ENCODE measurements around the gene INSRR. TPM values are rescaled to one million over a fixed set of nuclear protein-coding genes. Genes with fewer than 3 reads are reported as not detected.

Gene INSRR
- total RNA-seq, 4 donors from 2014 or later: not detected

DNA sequence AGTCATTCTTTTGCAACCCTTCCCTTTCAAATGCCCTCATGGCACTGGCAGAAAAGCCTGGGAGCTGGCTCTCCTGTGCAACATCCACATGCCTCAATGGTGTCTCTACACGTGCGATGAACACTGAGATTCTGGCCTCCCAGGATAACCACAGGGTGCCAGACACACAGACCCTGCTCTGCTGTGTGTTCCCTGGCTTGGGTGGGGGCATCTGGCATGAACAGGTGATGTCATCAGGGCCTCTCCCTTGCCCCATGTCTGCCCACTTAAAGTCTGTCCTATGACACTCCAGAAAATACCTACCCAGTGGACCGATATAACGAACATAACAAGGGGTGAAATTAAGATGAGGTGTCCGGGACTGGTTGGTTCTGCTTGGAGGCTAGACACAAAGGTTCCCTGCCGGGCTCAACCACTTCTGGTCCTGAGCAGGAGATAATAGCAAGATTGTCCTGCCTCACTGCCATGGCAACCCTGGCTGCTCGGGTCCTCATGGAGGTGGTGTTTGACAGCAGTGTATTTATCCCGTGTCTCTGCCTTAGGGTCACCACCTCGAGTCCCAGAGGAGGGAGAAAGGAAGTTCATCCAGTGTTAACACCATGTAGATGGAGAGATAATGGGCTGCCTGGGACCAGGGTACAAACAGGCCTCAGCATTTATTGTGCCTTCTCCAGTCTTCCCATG is 19.3 kb downstream of the INSRR start:
- DNase-seq (ENCODE audit: extremely low spot score): no peak
- Histone ChIP-seq H3K36me3 (no peaks in the 10 kb centered on the region), H3K27ac (replicated peaks in 1 of 4) (no peak overlapping the region), H3K27me3 (peaks cover 0 to 91% (median 5%) of the 10 kb centered on the region in 4 donors), H3K4me1 (peaks cover 0 to 2% (median under 1%) of the 10 kb centered on the region in 4 donors), H3K9me3 (no peaks in the 10 kb centered on the region), H3K4me3 (no peak overlapping the region)
- WGBS: 47% methylated on average over 9 of the region's 9 CpGs
- intact Hi-C loops (cut with DNase I): no loop called here
- TF ChIP-seq, protein P1, sequence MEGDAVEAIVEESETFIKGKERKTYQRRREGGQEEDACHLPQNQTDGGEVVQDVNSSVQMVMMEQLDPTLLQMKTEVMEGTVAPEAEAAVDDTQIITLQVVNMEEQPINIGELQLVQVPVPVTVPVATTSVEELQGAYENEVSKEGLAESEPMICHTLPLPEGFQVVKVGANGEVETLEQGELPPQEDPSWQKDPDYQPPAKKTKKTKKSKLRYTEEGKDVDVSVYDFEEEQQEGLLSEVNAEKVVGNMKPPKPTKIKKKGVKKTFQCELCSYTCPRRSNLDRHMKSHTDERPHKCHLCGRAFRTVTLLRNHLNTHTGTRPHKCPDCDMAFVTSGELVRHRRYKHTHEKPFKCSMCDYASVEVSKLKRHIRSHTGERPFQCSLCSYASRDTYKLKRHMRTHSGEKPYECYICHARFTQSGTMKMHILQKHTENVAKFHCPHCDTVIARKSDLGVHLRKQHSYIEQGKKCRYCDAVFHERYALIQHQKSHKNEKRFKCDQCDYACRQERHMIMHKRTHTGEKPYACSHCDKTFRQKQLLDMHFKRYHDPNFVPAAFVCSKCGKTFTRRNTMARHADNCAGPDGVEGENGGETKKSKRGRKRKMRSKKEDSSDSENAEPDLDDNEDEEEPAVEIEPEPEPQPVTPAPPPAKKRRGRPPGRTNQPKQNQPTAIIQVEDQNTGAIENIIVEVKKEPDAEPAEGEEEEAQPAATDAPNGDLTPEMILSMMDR (IDR thresholded peaks at IDR 0.05): no peak
- TF ChIP-seq EP300 (IDR thresholded peaks at IDR 0.05) (no peak), POLR2A (IDR thresholded peaks at IDR 0.05; ENCODE audit: low read depth) (no peak), POLR2AphosphoS5 (IDR thresholded peaks at IDR 0.05) (no peak)

DNA sequence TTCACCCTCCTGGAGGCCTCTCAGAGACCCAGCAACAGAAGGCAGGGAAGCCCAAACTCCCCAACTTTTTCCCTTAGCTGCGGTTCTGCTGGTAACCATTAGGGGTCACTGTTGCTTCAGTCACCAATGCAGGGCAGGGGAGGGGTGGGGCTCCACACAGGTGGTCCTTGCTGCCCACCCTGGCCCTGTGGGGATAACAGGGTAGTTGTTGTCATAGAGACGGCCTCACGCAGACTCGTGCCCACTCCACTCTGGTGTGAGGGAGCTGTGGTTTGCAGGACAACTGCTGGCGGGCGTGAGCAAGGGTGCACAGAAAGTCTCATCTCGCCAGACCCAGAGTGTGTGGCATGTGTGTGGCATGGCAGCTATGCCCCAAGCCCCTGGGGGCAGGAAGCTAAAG is 19.9 kb downstream of the INSRR start:
- H3K4me1 ChIP-seq: no peaks in the 10 kb centered on the region
- no peak for DNase-seq (ENCODE audit: extremely low spot score)
- no peak overlapping the region for H3K27ac ChIP-seq (replicated peaks in 1 of 4)
- no peak overlapping the region for H3K4me3 ChIP-seq
- H3K27me3 ChIP-seq: peaks cover 0 to 90% (median 0%) of the 10 kb centered on the region in 4 donors
- intact Hi-C loops (cut with DNase I): no loop called here
- no peaks in the 10 kb centered on the region for H3K9me3 ChIP-seq
- TF ChIP-seq POLR2AphosphoS5 (IDR thresholded peaks at IDR 0.05) (no peak), POLR2A (IDR thresholded peaks at IDR 0.05; ENCODE audit: low read depth) (no peak)
- TF ChIP-seq, protein P1 (IDR thresholded peaks at IDR 0.05): peak; percentile 73 to 95 (median 79)
- no peaks in the 10 kb centered on the region for H3K36me3 ChIP-seq
- WGBS: 40% methylated on average over 6 of the region's 7 CpGs

DNA sequence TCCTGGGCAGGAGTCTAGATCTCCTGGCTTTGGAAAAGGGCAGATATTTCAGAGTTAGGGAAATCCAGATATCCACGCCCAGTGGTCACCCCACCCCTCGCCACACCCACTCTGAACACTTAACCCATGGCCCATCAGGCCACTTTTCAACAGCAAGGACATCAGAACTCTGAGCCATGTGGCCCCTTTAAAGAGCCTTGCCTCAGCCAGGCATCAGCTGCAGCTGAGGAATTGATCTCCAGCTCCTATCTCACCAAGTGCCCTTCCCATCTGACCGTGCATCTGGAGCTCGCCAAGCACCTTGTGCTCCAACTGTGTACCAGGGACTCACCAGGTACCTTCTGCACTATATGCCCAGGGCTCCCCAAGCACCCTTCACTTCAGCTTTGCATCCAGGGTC is 22.0 kb downstream of the INSRR start:
- Histone ChIP-seq H3K27ac (replicated peaks in 1 of 4) (no peak overlapping the region), H3K9me3 (no peaks in the 10 kb centered on the region), H3K27me3 (peaks cover 0 to 79% (median 0%) of the 10 kb centered on the region in 4 donors), H3K4me3 (no peak overlapping the region), H3K36me3 (no peaks in the 10 kb centered on the region), H3K4me1 (no peaks in the 10 kb centered on the region)
- intact Hi-C loops (cut with DNase I): no loop called here
- TF ChIP-seq EP300 (IDR thresholded peaks at IDR 0.05): no peak
- no peak for TF ChIP-seq POLR2A (IDR thresholded peaks at IDR 0.05; ENCODE audit: low read depth)
- TF ChIP-seq, protein P1 (IDR thresholded peaks at IDR 0.05): no peak
- no peak for TF ChIP-seq POLR2AphosphoS5 (IDR thresholded peaks at IDR 0.05)
- 83% methylated on average over 2 of the region's 4 CpGs for WGBS
- no peak for DNase-seq (ENCODE audit: extremely low spot score)

DNA sequence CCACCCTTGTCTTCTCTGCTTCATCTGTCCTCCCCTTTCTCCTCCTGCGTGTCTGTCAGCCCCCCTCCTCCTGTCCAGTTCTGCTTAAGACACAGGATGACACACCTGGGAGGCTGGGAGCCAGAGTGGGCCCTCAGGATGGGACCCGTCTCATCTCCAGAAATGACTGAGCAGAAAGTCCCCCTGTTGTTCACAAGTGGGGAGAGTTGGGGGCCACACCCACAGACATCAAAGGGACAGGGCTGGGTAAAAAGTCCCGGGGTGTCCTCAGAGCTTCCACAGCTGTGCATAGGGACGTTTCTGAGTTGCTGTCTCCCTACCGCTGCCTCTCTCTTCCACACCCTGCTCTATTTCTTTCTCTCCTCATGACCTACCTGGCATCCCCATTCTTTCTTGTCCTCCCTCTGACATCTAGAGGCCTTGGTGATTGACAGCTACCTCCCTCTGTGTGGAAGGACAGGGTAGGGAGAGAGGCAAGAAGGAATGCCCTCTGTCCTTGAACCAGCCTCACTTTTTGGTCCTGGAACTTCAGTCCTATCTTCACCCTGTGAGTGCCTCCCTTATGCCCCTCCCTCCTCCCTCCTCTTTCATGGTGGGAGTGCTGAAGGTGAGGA is 22.8 kb downstream of the INSRR start:
- WGBS: 76% methylated on average over 5 of the region's 5 CpGs

More for the DNA sequence above, 22.8 kb downstream of the INSRR start:
- intact Hi-C loops (cut with DNase I): no loop called here
- Histone ChIP-seq H3K4me3 (no peak overlapping the region), H3K27ac (replicated peaks in 1 of 4) (no peak overlapping the region), H3K36me3 (no peaks in the 10 kb centered on the region), H3K9me3 (no peaks in the 10 kb centered on the region), H3K4me1 (no peaks in the 10 kb centered on the region), H3K27me3 (peaks cover 0 to 77% (median 0%) of the 10 kb centered on the region in 4 donors)
- DNase-seq (ENCODE audit: extremely low spot score): no peak
- TF ChIP-seq EP300 (IDR thresholded peaks at IDR 0.05) (no peak), POLR2A (IDR thresholded peaks at IDR 0.05; ENCODE audit: low read depth) (no peak), POLR2AphosphoS5 (IDR thresholded peaks at IDR 0.05) (no peak)
- TF ChIP-seq, protein P1 (IDR thresholded peaks at IDR 0.05): no peak

Measured in esophagus muscularis mucosa (tissue), 4 donors.